HG03439 (cell line): Measurements from ENCODE around the gene GOLGA8S.
"Not testable (repeated sequence)": the region's sequence is repeated elsewhere in the genome, so short reads cannot be mapped to it uniquely, and the experiment has no call there.

Experiments used
- ATAC-seq: cut with Tn5 transposase; IDR thresholded peaks from one replicate; pipeline ENCODE4 v1.9.1; 2021; ENCODE audit warnings: mild to moderate bottlenecking, moderate library complexity; ENCODE audit not compliant: unreplicated experiment

The GOLGA8S gene

DNA sequence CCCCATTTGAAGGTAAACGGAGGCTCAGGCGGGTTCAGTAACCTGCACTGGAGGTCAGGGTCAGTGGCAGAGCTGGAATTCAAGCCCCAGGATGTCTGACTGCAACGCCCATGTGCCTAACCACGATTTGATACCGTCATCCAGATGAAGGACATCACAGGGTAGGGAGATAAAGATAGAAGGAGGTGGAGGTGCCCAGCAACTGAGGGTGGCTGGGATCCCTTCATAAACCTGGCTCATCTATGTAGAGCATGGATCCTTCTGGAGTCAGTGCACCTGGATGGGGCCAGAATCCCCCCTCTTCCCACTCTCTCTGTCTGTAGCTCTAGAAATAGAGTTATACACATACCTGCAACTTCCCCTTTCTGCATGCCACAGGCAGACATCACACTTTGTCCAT is 41.3 kb downstream of the GOLGA8S start:
- ATAC-seq = no peak

DNA sequence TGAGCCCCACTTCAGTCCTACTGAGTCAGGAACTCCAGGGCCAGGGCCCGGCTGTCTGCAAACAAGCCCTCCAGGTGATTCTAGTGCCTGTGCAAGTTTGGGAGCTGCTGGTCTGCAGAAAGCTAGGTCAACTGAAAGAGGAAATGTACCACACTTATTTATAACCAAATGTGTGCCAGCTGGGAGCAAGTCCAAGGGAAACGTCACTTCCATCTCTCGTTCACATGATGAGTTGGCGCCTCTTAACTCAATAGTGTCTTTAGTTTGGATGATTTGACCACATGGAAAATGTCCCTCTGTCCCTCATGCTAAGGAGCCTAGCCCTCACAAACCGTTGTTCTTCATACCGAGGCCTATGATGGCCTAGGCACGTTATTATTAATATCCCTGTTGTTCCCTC is 43.2 kb downstream of the GOLGA8S start:
- no peak for ATAC-seq

DNA sequence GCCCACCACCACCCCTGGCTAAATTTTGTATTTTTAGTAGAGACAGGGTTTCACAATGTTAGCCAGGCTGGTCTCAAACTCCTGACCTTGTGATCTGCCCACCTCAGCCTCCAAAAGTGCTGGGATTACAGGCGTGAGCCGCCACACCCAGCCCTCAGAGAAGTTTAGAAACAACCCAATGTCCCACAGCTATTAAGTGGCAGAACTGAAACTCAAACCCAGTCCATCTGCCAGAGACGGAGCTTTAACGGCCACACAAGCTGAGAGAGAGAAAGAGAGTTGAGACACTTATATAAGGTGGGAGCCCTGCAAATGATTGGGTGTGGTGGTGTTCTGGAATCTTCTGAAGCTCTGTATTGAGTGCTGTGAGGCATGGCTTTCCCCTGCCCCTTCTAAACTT is 43.8 kb downstream of the GOLGA8S start:
- not testable (repeated sequence) for ATAC-seq

DNA sequence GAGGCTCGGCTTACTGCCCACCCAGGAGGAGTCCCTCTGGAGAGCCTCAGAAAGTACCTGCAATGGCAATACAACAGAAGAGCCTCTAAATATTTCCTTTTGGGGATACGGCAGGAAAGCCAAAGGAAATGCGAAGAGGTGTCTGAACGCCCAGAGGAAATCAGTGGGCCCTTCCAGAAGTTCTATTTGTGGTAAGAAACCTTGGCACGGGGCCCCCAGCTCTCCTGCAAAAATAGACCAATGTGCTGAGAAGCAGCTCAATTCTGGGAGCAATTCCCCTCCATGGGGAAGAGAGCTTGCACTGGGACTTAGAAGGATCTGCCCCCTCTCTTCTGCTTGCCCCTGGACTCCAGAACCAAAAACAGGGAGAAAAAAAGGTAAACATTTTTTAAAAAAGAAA is 44.7 kb downstream of the GOLGA8S start:
- not testable (repeated sequence) for ATAC-seq

DNA sequence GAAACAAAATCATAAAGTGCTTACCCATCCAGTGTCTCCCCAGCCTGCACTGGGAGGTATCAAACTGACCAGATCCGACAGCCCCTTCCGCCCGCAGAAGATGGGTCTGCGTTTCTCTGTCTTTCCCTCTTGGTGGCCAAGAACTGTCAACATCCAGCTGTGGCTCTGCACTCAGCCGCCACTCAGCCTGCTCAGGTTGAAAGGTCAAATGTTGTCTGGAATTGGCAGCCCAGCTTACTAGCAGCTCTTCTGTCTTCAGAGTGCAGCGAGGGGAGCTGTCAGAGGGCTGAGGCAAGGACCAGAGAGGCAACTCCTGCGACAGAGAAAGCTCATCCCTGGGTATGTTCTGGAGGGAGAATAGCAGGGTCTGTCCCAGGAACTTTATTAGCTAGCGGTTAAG is 47.1 kb downstream of the GOLGA8S start:
- no peak for ATAC-seq

DNA sequence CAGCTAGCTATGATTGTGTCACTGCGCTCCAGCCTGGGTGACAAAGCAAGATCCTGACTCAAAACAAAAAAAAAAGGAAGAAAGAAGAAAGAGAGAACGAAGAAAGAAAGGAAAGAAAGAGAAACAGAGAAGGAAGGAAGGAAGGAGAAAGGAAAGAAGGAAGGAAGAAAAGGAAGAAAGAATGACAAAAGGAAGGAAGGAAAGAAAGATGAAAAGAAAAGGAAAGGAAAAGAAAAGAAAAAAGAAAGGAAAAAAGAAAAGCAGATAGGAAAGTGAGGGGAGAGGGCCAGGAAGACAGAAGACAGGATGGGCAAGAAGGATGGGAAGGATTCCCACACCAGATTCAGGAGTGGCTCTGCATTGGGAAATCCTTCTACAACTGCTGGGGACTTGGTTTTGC is 47.6 kb downstream of the GOLGA8S start:
- ATAC-seq = no peak

DNA sequence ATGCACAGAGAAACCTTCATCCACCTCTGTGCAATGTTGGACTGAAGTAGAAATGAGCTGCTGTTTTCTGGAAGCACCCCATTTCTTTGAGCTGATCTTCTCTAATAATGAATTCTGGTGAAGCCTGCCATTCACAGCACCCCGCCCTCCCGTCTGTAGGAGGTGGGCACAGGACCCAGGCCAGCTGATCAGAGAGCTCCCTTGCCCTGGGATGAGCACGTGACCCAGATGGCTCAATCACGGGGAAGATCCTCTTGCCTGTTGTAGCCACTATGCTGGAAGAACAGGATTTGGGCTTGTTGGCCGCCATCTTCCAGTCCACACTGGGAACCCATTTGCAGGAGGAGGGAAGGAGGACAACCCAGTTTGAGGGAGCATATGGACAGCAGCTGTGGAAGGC is 48.0 kb downstream of the GOLGA8S start:
- ATAC-seq = no peak

DNA sequence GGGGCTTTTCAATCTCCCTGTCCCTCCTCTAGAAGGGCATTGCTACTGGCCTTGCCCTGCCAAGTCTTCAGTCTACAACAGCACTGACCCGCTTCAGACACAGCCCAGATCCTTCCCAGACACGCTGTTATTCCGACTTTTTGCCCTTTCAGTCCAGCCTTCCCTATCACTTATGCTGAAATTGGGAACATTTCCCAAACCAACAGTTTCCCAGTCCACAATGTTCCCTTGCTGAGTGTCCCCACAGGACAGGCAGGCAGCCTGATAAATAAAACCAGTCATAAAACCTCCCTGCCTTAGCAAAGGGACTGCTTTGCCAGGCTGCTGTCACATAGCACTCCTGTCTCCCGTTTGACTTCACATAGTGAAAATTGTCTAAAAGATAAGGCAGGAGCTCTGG is 49.0 kb downstream of the GOLGA8S start:
- no peak for ATAC-seq

DNA sequence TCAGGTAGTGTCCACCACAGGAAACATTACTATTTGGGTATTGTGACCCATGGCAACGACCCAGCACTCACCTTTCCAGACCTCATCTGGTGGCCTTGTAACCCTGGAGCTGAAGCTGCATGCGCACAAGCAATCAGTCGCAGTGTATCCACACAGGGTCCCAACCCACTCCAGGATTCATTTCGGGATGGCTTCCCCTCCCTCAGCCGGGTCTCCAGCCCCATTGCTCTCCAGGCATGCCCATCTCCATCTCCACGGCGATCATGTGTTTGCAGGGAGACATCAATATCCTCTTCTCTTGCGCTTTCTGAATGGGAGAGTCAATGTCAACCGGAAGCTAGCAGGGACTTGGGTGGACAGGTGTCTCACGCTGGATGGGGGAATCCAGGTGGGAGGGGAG is 57.3 kb downstream of the GOLGA8S start:
- no peak for ATAC-seq

DNA sequence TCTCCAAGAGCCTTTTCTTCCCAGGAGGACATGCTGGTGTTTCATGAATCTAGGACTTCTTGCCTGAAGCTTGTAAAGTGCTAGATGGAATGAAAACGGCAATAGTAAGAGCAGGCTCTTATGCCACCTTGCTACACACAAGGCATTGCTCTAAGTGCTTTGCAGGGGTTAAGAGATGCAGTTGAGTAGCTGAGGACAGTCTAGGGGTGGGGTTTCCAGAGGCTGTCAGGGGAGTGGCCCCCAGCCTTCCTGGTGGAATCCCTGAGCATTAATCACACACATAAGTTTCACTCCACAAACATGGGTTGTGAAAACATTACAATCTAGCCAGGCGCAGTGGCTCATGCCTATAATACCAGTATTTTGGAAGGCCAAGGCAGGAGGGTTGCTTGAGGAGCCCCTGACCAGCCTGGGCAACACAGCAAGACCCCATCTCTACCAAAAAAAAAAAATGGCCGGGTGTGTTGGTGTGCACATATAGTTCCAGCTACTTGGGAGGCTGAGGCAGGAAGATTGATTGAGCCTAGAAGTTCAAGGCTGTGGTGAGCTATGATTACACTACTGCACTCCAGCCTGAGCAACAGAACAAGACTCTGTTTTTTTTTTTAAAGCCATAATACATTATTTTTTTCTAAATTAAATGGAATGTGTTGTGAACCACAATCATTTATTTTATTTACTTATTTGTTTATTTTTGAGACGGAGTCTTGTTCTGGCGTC is 58.5 kb downstream of the GOLGA8S start:
- ATAC-seq = not testable (repeated sequence)
